Activated B cell treated with CpG ODN at 0.5 μM for 24 hours (primary cell): Measurements from ENCODE around the gene CCL5. TPM values are rescaled to one million over a fixed set of nuclear protein-coding genes. Genes with fewer than 3 reads are reported as not detected.
A peak's percentile ranks its signal among the peaks of the same experiment; 100 is the strongest.

Experiments used
- ATAC-seq: fragments of 200-7000 bp; cut with Tn5 transposase; one replicate; pipeline ENCODE4 v1.10.0; 2021; ENCODE audit warnings: low read depth, mild to moderate bottlenecking, moderate library complexity
- CTCF ChIA-PET: fragments of 350-600 bp; sonication (Branson Sonifier 250); formaldehyde crosslinking; loops from one replicate; lab custom pipeline; 2021; ENCODE audit warnings: antibody characterized with exemption; lab: Charles Lee
- POLR2A ChIA-PET: fragments of 350-600 bp; sonication (Branson Sonifier 250); formaldehyde crosslinking; loops from one replicate; lab custom pipeline; 2021; ENCODE audit warnings: antibody characterized with exemption; lab: Charles Lee
- DNase-seq: peaks from one replicate; pipeline ENCODE4 v3.0.0; 2022
- H3K27ac Mint-ChIP-seq: one replicate; pipeline ENCODE4 v1.8.0; 2020; ENCODE audit warnings: mixed read lengths
- H3K27me3 Mint-ChIP-seq: one replicate; pipeline ENCODE4 v1.8.0; 2021; ENCODE audit warnings: mixed read lengths
- H3K36me3 Mint-ChIP-seq: one replicate; pipeline ENCODE4 v1.8.0; 2021; ENCODE audit warnings: low read depth, mixed read lengths
- H3K4me1 Mint-ChIP-seq: one replicate; pipeline ENCODE4 v1.8.0; 2021; ENCODE audit warnings: mixed read lengths
- H3K4me3 Mint-ChIP-seq: one replicate; pipeline ENCODE4 v1.8.0; 2020; ENCODE audit warnings: mild to moderate bottlenecking, mixed read lengths
- H3K9me3 Mint-ChIP-seq: one replicate; pipeline ENCODE4 v1.8.0; 2020; ENCODE audit warnings: mixed read lengths
- intact Hi-C: fragments of 100-400 bp; cut with micrococcal nuclease; formaldehyde crosslinking; loops from one replicate; pipeline ENCODE4 v1.15.1; 2024
- total RNA-seq: library from RNA; stranded (reverse); gene quantifications from 2 replicates; pipeline ENCODE4 v1.2.3, GENCODE V29; 2022
- TF ChIP-seq, protein P1 (sequence below): fragments of 200-600 bp; IDR thresholded peaks from one replicate; pipeline ENCODE4 v1.8.0; 2022; ENCODE audit warnings: antibody characterized with exemption, mild to moderate bottlenecking

CCL5 gene
- total RNA-seq, 1 donor from 2014 or later = 3.3 TPM

- ChIA-PET CTCF (interaction anchor here (0.6 to 1.2 kb wide), 3 partner anchors 85 to 638 kb away, joined by 3 to 4 read pairs (median 3); no protein-coding TSS in a partner anchor), POLR2A (interaction anchor here (0.6 kb wide), 1 partner anchor 22 kb away, joined by 4 read pairs; no protein-coding TSS in a partner anchor)
- H3K27me3 Mint-ChIP-seq = no peaks in the 10 kb centered on the region
- peaks cover 60% of the 10 kb centered on the region for H3K36me3 Mint-ChIP-seq
- H3K4me3 Mint-ChIP-seq = no peak overlapping the region
- ATAC-seq (peak; percentile 57), DNase-seq (no peak)
- no peaks in the 10 kb centered on the region for H3K9me3 Mint-ChIP-seq
- TF ChIP-seq, protein P1, sequence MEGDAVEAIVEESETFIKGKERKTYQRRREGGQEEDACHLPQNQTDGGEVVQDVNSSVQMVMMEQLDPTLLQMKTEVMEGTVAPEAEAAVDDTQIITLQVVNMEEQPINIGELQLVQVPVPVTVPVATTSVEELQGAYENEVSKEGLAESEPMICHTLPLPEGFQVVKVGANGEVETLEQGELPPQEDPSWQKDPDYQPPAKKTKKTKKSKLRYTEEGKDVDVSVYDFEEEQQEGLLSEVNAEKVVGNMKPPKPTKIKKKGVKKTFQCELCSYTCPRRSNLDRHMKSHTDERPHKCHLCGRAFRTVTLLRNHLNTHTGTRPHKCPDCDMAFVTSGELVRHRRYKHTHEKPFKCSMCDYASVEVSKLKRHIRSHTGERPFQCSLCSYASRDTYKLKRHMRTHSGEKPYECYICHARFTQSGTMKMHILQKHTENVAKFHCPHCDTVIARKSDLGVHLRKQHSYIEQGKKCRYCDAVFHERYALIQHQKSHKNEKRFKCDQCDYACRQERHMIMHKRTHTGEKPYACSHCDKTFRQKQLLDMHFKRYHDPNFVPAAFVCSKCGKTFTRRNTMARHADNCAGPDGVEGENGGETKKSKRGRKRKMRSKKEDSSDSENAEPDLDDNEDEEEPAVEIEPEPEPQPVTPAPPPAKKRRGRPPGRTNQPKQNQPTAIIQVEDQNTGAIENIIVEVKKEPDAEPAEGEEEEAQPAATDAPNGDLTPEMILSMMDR = peak; percentile 52
- no peaks in the 10 kb centered on the region for H3K4me1 Mint-ChIP-seq
- no peak overlapping the region for H3K27ac Mint-ChIP-seq
- intact Hi-C loops = loop anchor here (1.0 to 5.0 kb wide), 3 partner anchors 98 to 634 kb away; no protein-coding TSS in a partner anchor
These were observed 30.5 kb downstream of the CCL5 start for GRCh38 chr17:35849469-35850348.

- ChIA-PET POLR2A (no interaction called here), CTCF (no interaction called here)
- TF ChIP-seq, protein P1 = no peak
- Mint-ChIP-seq H3K4me1 (no peaks in the 10 kb centered on the region), H3K27ac (no peak overlapping the region), H3K36me3 (peaks cover 71% of the 10 kb centered on the region), H3K27me3 (no peaks in the 10 kb centered on the region), H3K9me3 (no peaks in the 10 kb centered on the region), H3K4me3 (no peak overlapping the region)
- DNase-seq (no peak), ATAC-seq (no peak)
- intact Hi-C loops = loop anchor here (5.0 kb wide), 1 partner anchor 99 kb away; no protein-coding TSS in a partner anchor
These were observed 32.4 kb downstream of the CCL5 start for GRCh38 chr17:35847633-35848373.

GRCh38 chr17:35847006-35847405, 33.2 kb downstream of the CCL5 start:
- no peak overlapping the region for H3K27ac Mint-ChIP-seq
- intact Hi-C loops = loop anchor here (5.0 kb wide), 1 partner anchor 100 kb away; no protein-coding TSS in a partner anchor
- no peaks in the 10 kb centered on the region for H3K9me3 Mint-ChIP-seq
- ATAC-seq (no peak), DNase-seq (no peak)
- ChIA-PET CTCF (no interaction called here), POLR2A (no interaction called here)
- H3K27me3 Mint-ChIP-seq = no peaks in the 10 kb centered on the region
- no peak overlapping the region for H3K4me3 Mint-ChIP-seq
- H3K36me3 Mint-ChIP-seq = peaks cover 75% of the 10 kb centered on the region
- TF ChIP-seq, protein P1 = no peak
- H3K4me1 Mint-ChIP-seq = no peaks in the 10 kb centered on the region

DNA sequence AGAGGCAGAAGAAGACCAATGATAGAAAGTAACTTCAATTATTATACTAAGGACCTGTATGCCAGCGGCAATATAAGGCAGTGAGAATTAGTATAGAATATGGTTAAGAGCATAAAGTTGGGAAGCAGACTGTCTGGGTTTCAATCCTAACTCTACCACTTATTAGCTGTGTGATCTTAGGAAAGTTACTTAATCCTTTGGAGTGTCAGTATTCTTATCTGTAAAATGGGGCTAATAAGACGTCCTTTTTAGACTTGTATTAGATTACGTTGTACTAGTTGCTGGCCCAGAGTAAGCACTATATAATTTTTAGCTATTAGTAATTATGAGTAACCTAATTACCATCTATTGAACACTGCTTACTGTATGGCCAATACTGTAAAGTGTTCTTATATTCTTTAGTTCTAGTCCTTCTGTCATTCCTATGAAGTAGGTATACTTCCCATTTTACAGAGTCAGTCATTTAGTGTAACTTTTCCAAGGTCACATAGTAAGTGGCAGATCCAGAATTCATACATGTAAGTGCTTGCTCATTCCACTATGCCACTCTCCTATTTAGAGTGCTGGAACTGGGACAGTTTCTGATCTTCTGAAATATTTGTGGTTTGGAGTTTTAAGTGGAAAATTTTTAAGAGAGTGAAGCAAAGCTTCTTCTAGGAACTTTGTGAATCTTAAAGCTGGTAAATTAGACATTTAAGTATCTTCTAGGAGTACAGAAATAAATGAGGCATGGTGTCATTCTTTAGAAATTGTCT, 33.9 kb downstream of the CCL5 start:
- POLR2A ChIA-PET = no interaction called here
- H3K9me3 Mint-ChIP-seq = no peaks in the 10 kb centered on the region
- intact Hi-C loops = loop anchor here (5.0 kb wide), 1 partner anchor 101 kb away; no protein-coding TSS in a partner anchor
- no peak for ATAC-seq
- DNase-seq = no peak
- H3K4me3 Mint-ChIP-seq = no peak overlapping the region
- peaks cover 79% of the 10 kb centered on the region for H3K36me3 Mint-ChIP-seq
- H3K27ac Mint-ChIP-seq = no peak overlapping the region
- CTCF ChIA-PET = no interaction called here
- H3K4me1 Mint-ChIP-seq = no peaks in the 10 kb centered on the region
- TF ChIP-seq, protein P1 = no peak
- H3K27me3 Mint-ChIP-seq = no peaks in the 10 kb centered on the region
